ENCODE measurements around the gene CALU.
A peak's percentile ranks its signal among the peaks of the same experiment; 100 is the strongest.

Gene CALU

DNA sequence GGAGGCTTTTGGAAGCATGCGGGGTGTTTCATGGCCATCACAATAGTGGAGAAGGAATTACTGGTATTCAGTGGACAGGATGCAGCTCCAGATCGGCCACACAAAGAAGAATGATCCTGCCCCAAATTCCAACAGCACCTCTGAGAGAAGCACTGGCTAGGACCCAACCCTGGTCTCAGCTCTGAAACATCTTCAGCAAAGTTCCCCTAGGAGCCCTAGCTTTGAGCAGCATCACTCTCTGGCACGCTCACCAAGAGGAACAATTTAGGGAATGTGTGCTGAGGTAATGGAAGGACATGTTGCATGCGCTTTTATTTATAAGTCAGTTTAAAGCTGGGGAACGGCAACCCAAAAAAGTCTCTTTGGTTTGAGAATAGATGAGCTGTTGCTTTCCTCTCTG lies 42.0 kb downstream of the CALU start:
- no peak for DNase-seq (ENCODE audit: low read depth, low spot score)
- H3K27ac ChIP-seq, result no peak overlapping the region

- no peak for DNase-seq (ENCODE audit: low read depth, low spot score)
Measured at GRCh38 chr7:128781851-128782250, 42.7 kb downstream of the CALU start.

DNA sequence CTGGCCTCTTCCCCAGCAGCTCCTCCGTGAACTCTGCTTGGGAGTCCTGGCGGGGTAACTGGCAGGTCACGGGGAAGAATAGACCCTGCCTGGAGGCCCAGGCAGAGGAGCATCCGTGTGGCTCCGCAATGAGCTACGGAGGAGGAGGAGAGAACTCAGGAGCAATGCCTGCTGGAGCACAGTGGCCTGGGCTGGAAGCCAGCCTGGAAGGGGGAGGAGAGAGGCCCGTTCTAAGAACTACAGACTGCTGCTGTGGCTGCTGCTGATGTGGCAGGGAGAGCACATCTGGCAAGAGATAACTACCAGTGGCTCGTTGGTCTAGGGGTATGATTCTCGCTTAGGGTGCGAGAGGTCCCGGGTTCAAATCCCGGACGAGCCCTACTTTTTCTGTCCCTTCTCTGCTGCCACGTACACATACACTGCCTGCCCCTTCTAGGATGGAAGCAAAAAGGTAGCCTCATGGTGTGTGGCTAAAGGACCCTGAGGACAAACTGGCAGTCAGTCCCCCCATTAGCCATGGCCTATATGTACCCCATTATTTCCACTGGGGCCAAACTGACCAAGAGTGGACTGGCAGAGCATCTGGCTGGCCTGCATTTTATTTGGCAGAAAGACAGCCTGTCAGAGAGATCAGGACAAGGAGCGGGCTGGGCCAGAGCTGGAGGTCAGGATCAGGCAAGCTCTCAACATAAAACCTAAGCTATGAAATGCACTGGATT lies 44.1 kb downstream of the CALU start:
- no peak for DNase-seq (ENCODE audit: low read depth, low spot score)
- no peak overlapping the region for H3K27ac ChIP-seq

More at GRCh38 chr7:128781851-128782250, 42.7 kb downstream of the CALU start:
- no peak overlapping the region for H3K27ac ChIP-seq

DNA sequence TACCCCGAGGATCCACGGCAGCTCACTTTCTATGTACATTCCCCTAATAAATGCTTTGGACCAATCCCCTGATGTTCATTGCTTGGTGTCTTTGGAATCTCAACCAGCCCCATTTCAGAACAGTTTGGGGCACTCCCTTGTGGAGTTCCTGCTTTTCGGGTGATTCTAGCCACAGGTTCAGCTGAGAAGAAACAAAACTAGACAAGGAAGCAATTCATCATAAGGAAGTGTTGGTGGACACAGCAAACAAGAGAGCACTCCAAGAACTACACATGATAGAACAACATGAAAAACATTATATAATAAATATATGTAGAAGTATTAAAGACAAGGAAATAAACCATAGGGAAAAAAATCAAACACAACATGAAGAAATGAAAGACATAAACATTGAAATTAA lies 46.6 kb downstream of the CALU start:
- peak; percentile 22 for DNase-seq (ENCODE audit: low read depth, low spot score)
- H3K27ac ChIP-seq, result no peak overlapping the region

GRCh38 chr7:128788446-128789412 lies 49.6 kb downstream of the CALU start:
- DNase-seq (ENCODE audit: low read depth, low spot score), result no peak
- H3K27ac ChIP-seq, result no peak overlapping the region

- DNase-seq (ENCODE audit: low read depth, low spot score), result no peak
- no peak overlapping the region for H3K27ac ChIP-seq
Measured at GRCh38 chr7:128790315-128791041, 51.3 kb downstream of the CALU start.

DNA sequence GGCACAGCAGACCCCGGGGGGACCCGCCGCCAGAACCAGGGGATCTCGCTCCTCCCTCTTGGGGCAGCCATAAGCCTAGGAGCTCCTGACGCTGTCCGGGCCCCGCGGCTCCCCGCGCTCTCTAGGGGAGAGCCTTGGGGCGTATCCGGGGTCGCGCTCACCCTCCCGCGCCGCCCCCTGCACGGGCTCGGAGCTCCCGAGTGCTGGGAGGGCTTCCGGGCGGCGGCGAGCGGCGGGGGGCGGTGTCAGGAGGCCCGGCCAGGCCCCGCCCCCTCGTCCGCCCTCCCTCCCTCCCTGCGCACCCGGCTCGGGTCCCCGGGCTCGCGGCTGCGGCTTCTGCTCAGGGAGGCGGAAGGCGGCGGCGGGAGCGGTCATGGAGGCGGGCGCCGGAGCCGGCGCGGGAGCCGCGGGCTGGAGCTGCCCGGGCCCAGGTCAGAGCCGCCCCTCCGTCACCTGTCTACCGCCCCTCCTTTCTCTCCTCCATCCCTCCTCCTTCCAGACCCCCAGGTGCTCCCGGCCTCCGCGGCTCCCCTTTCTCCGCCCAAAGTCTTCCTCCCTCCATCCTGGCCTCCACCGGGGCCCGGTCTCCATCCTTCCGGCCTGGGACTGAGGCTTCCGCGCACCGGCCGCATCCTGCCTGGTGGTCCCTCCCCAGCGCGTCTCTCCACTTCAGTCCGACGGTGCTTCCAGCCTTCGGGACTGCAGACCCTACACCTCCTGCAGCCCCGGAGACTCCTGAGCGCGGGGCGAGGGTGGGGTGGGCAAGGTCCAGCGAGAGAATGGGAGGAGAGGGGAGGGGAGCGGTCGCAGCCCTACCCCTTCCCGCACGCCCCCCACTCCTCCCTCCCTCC lies 52.2 kb downstream of the CALU start, which contains the start of gene CCDC136:
Gene CCDC136 (plus strand): TSS at position 848 of the 851 bp plus-strand sequence. CDS start 444 bp downstream, outside the sequence.
- DNase-seq (ENCODE audit: low read depth, low spot score), result no peak
- no peak within 1 kb of the TSS for H3K27ac ChIP-seq

- DNase-seq (ENCODE audit: low read depth, low spot score), result no peak
- H3K27ac ChIP-seq, result no peak overlapping the region
Measured at GRCh38 chr7:128791972-128792327, 52.8 kb downstream of the CALU start.

- DNase-seq (ENCODE audit: low read depth, low spot score), result no peak
- no peak overlapping the region for H3K27ac ChIP-seq
Measured at GRCh38 chr7:128792471-128793180, 53.5 kb downstream of the CALU start.

- H3K27ac ChIP-seq, result no peak overlapping the region
- no peak for DNase-seq (ENCODE audit: low read depth, low spot score)
Measured at GRCh38 chr7:128793181-128793547, 54.0 kb downstream of the CALU start.

GRCh38 chr7:128794020-128794419 lies 54.9 kb downstream of the CALU start:
- no peak overlapping the region for H3K27ac ChIP-seq
- no peak for DNase-seq (ENCODE audit: low read depth, low spot score)

- H3K27ac ChIP-seq, result no peak overlapping the region
- no peak for DNase-seq (ENCODE audit: low read depth, low spot score)
Measured at GRCh38 chr7:128794436-128794835, 55.3 kb downstream of the CALU start.

- no peak for DNase-seq (ENCODE audit: low read depth, low spot score)
- no peak overlapping the region for H3K27ac ChIP-seq
Measured at GRCh38 chr7:128795129-128795528, 56.0 kb downstream of the CALU start.

GRCh38 chr7:128796327-128796726 lies 57.2 kb downstream of the CALU start:
- no peak overlapping the region for H3K27ac ChIP-seq
- no peak for DNase-seq (ENCODE audit: low read depth, low spot score)

- no peak for DNase-seq (ENCODE audit: low read depth, low spot score)
Measured at GRCh38 chr7:128799451-128799850, 60.3 kb downstream of the CALU start.

GRCh38 chr7:128800567-128800966 lies 61.4 kb downstream of the CALU start:
- no peak overlapping the region for H3K27ac ChIP-seq
- no peak for DNase-seq (ENCODE audit: low read depth, low spot score)

More at GRCh38 chr7:128799451-128799850, 60.3 kb downstream of the CALU start:
- H3K27ac ChIP-seq, result no peak overlapping the region

GRCh38 chr7:128801003-128801402 lies 61.8 kb downstream of the CALU start:
- no peak overlapping the region for H3K27ac ChIP-seq
- DNase-seq (ENCODE audit: low read depth, low spot score), result no peak

DNA sequence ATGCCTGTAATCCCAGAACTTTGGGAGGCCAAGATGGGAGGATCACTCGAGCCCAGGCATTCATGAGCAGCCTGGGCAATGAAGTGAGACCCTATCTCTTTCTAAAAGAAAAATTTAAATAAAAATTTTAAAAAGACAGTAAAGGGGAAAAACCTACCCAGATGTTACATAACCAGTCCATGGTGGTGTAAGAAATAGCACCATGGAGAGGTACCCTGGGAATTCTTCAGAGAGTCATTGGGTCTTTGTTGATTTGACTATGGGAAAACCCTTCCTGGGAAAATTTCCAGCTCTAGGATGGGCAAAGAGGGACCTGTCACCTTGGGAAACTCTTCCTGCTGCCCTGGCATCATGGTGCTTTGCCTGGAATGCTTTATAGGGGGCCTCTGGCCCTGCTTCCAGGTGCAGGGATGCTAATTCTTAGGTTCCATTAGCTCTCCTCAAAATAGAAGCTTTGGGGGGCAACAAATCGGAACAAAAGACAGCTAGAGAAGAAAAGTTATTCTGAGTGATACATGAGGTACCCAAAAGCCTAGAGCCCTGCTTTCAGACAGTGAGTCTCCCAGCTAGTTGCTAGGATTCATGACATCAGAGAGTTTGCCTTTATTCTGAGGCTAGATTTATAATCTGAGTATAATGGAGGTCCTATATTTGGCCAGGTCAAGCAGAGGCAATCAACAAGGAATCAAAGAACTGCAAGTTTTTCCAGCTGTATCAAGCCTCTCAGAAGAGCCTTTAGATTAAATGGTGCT lies 62.7 kb downstream of the CALU start:
- H3K27ac ChIP-seq, result no peak overlapping the region
- DNase-seq (ENCODE audit: low read depth, low spot score), result no peak
